Smooth muscle cell (in vitro differentiated cells): ENCODE results near the gene TNFRSF18. TPM values are rescaled to one million over a fixed set of nuclear protein-coding genes. Genes with fewer than 3 reads are reported as not detected.

ENCODE experiments used
- DNase-seq: peaks from one replicate; lab custom pipeline; 2025; ENCODE audit not compliant: unreplicated experiment; lab: John Stamatoyannopoulos, UW
- H2AFZ ChIP-seq: fragments of 200-600 bp; sonication (generic); 2 replicates; pipeline ENCODE4 v1.6.0; 2016; ENCODE audit warnings: antibody characterized with exemption, low read depth, mild to moderate bottlenecking
- H3F3A ChIP-seq: fragments of 200-600 bp; sonication (generic); 2 replicates; pipeline ENCODE4 v1.6.0; 2017; ENCODE audit warnings: antibody characterized with exemption, low read depth
- H3K27ac ChIP-seq: fragments of 200-600 bp; sonication (generic); 2 replicates; pipeline ENCODE4 v1.5.1; 2016; ENCODE audit warnings: low read depth, mild to moderate bottlenecking
- H3K27me3 ChIP-seq: fragments of 200-600 bp; sonication (generic); 2 replicates; pipeline ENCODE4 v1.6.1; 2016; ENCODE audit warnings: low read depth, mild to moderate bottlenecking
- H3K36me3 ChIP-seq: fragments of 200-600 bp; sonication (generic); 2 replicates; pipeline ENCODE4 v1.5.1; 2016; ENCODE audit warnings: low read depth
- H3K4me1 ChIP-seq: fragments of 200-600 bp; sonication (generic); 2 replicates; pipeline ENCODE4 v1.5.1; 2016; ENCODE audit warnings: low read depth
- H3K4me2 ChIP-seq: fragments of 200-600 bp; sonication (generic); 2 replicates; pipeline ENCODE4 v1.6.0; 2016; ENCODE audit warnings: mild to moderate bottlenecking
- H3K4me3 ChIP-seq: fragments of 200-600 bp; sonication (generic); 2 replicates; pipeline ENCODE4 v1.5.1; 2016; ENCODE audit warnings: mild to moderate bottlenecking
- H3K79me2 ChIP-seq: fragments of 200-600 bp; sonication (generic); 2 replicates; pipeline ENCODE4 v1.6.0; 2016; ENCODE audit warnings: low read depth, mild to moderate bottlenecking
- H3K9ac ChIP-seq: fragments of 200-600 bp; sonication (generic); 2 replicates; pipeline ENCODE4 v1.6.0; 2016; ENCODE audit warnings: low read depth
- H3K9me3 ChIP-seq: fragments of 200-600 bp; sonication (generic); replicated peaks from 2 replicates; pipeline ENCODE4 v1.5.1; 2016; ENCODE audit warnings: low read depth
- H4K20me1 ChIP-seq: fragments of 200-600 bp; sonication (generic); 2 replicates; pipeline ENCODE4 v1.6.0; 2016; ENCODE audit warnings: low read depth
- CTCF ChIP-seq: fragments of 200-600 bp; sonication (generic); IDR thresholded peaks from 2 replicates; pipeline ENCODE4 v1.5.1; 2017; ENCODE audit warnings: borderline replicate concordance, mild to moderate bottlenecking, antibody characterized with exemption; ENCODE audit not compliant: insufficient read depth, poor library complexity, severe bottlenecking
- WGBS: methylation state at CpG from one replicate; pipeline ENCODE4 v1.1.7; 2016; ENCODE audit warnings: low lambda C conversion rate; 5-methylcytosine and 5-hydroxymethylcytosine counted together
- polyA plus RNA-seq: library from polyadenylated mRNA; unstranded; fragments of >200 nt; fragmentation: Nextera tagmentation; extraction: Ambion mirVana; gene quantifications from 2 replicates; pipeline ENCODE4 v1.2.1, GENCODE V29; 2016
- total RNA-seq: library from RNA; depleted of rRNA; stranded (reverse); fragments of >200 nt; gene quantifications from 2 replicates; pipeline ENCODE4 v1.2.3, GENCODE V29; 2014

The TNFRSF18 gene
- total RNA-seq: 1.9 and 4.8 TPM in 2 replicates
- 12.2 and 15.8 TPM in 2 replicates for polyA plus RNA-seq

- no peak for DNase-seq
- peak within 1 kb of the TSS; percentile 85 for H3K4me2 ChIP-seq
- peak within 1 kb of the TSS; percentile 31 for H3K4me3 ChIP-seq
Observed at GRCh38 chr1:1206376-1206965, at the start of gene TNFRSF18. Gene TNFRSF18 (minus strand): TSS chr1:1206592. CDS start chr1:1206571, 21 bp downstream.

GRCh38 chr1:1255611-1256010 lies 49.2 kb upstream of the TNFRSF18 start:
- Histone ChIP-seq H3K27ac (no peak overlapping the region), H3K9me3 (no peaks in the 10 kb centered on the region), H2AFZ (no peak overlapping the region), H3K27me3 (no peaks in the 10 kb centered on the region), H3K9ac (no peak overlapping the region), H4K20me1 (peaks cover 62% of the 10 kb centered on the region), H3K4me3 (no peak overlapping the region), H3K36me3 (no peaks in the 10 kb centered on the region), H3K79me2 (peaks cover 1% of the 10 kb centered on the region), H3K4me2 (no peak overlapping the region), H3F3A (no peaks in the 10 kb centered on the region), H3K4me1 (no peaks in the 10 kb centered on the region)
- no peak for TF ChIP-seq CTCF
- whole genome bisulfite sequencing: 90% methylated on average over 10 of the region's 10 CpGs
- no peak for DNase-seq

More at GRCh38 chr1:1206376-1206965, at the start of gene TNFRSF18:
- Histone ChIP-seq H3F3A (no peaks in the 10 kb centered on the region), H3K27ac (no peak within 1 kb of the TSS), H3K79me2 (no peaks in the 10 kb centered on the region), H3K9me3 (no peaks in the 10 kb centered on the region), H3K4me1 (peaks cover 9% of the 10 kb centered on the region), H4K20me1 (no peaks in the 10 kb centered on the region), H2AFZ (no peak within 1 kb of the TSS), H3K36me3 (no peaks in the 10 kb centered on the region), H3K9ac (peak within 1 kb of the TSS; percentile 17), H3K27me3 (no peaks in the 10 kb centered on the region)
- TF ChIP-seq CTCF: no peak
- 25% methylated on average over 47 of the region's 49 CpGs for WGBS

- Histone ChIP-seq H3K27me3 (no peaks in the 10 kb centered on the region), H3K4me2 (no peak overlapping the region), H3F3A (no peaks in the 10 kb centered on the region), H3K9ac (no peak overlapping the region), H3K9me3 (no peaks in the 10 kb centered on the region), H3K27ac (no peak overlapping the region), H3K4me1 (no peaks in the 10 kb centered on the region), H3K36me3 (no peaks in the 10 kb centered on the region), H4K20me1 (peaks cover 61% of the 10 kb centered on the region), H3K79me2 (no peaks in the 10 kb centered on the region), H3K4me3 (no peak overlapping the region), H2AFZ (no peak overlapping the region)
- no peak for TF ChIP-seq CTCF
- 98% methylated on average over 26 of the region's 26 CpGs for WGBS
- no peak for DNase-seq
Observed at GRCh38 chr1:1255078-1255477, 48.7 kb upstream of the TNFRSF18 start.

GRCh38 chr1:1254667-1254998 lies 48.2 kb upstream of the TNFRSF18 start:
- no peaks in the 10 kb centered on the region for H3K9me3 ChIP-seq
- 95% methylated on average over 21 of the region's 21 CpGs for WGBS
- H3K27ac ChIP-seq: no peak overlapping the region
- no peak overlapping the region for H3K4me2 ChIP-seq
- H3F3A ChIP-seq: no peaks in the 10 kb centered on the region
- H3K4me1 ChIP-seq: no peaks in the 10 kb centered on the region
- no peak overlapping the region for H2AFZ ChIP-seq
- no peak for DNase-seq
- no peaks in the 10 kb centered on the region for H3K36me3 ChIP-seq
- H3K4me3 ChIP-seq: no peak overlapping the region
- H4K20me1 ChIP-seq: peaks cover 56% of the 10 kb centered on the region
- H3K79me2 ChIP-seq: no peaks in the 10 kb centered on the region
- no peak overlapping the region for H3K9ac ChIP-seq
- no peak for TF ChIP-seq CTCF
- H3K27me3 ChIP-seq: no peaks in the 10 kb centered on the region
